GDM1 (cell line): ENCODE data around the gene SPTBN4.
"Not testable (repeated sequence)": the region's sequence is repeated elsewhere in the genome, so short reads cannot be mapped to it uniquely, and the experiment has no call there.

ENCODE experiments used
- DNase-seq: peaks from one replicate; lab custom pipeline; 2025; lab: John Stamatoyannopoulos, UW

The SPTBN4 gene

DNA sequence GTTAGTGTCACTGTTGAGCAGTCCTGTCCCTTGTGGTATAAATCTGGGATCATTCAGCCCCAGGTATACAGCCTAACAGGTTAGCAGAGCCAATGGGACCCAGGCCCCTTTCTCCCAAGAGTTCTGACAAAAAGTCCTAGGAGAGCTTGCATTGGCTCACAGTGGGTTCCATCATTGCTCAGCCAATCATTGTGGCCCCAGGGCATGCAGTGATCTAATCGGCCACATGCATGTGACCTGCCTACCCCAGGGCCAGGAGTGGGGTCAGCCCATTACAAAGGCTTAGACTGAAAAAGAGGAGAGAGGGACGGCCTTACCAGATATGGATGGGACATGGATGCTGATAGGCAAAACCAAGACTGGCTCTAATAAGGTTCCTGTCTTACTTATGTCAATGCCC, 41.1 kb downstream of the SPTBN4 start:
- DNase-seq = no peak

DNA sequence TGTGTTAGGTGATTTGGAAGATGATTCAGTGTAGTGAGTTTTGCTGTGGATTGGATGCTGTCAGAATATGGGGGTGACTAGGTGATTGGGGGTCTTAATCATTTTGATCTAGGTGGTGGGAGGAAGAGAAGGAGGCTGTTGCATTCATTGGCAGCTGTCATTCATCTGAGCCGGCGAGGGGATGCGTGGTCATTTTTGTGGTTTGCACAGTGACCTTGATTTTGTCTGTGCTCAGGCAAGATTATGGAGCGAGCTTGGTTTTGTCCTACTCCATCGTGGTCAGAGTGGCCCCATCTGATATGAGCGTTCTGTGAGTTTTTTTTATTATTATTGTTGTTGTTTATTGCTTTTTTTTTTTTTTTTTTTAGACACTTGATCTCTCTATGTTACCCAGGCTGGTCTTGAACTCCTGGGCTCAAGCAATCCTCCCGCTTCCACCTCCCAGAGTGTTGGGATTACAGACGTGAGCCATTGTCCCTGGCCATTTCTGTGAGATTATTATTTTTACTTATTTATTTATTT, 42.0 kb downstream of the SPTBN4 start:
- DNase-seq = no peak

- no peak for DNase-seq
Observed at GRCh38 chr19:40510526-40511115, 43.8 kb downstream of the SPTBN4 start.

DNA sequence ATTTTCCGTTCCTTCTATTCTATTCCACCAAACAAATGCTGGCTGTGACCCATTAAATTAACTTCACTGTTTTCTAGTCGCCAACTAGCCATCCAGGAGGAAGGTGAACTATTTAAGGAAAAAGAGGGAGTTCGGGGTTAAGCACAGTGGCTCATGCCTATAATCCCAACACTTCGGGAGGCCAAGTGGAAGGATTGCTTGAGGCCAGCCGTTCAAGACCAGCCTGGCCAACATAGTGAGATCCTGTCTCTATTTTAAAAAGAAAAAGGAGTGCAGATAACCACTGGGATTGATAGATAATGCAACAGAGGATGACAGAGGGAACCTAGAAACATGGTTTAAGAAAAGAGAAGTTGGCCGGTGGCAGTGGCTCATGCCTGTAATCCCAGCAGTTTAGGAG, 44.7 kb downstream of the SPTBN4 start:
- DNase-seq = no peak

DNA sequence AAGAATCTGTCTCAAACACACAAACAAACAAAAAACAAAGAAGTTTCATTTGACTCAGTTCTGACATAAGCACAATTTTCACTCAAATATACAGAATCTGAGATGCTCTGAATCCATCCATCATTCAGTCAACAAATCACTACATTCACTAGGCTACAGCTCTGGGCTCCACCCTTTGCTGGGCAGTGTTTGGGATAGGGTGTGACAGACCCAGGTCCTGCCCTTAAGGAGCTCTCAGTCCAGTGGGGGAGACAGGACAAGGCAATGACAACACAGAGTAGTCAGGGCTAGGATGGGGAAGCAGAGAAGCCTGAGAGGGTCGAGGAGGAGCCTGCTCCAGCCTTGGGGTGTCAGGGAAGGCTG, 45.3 kb downstream of the SPTBN4 start:
- DNase-seq = no peak

DNA sequence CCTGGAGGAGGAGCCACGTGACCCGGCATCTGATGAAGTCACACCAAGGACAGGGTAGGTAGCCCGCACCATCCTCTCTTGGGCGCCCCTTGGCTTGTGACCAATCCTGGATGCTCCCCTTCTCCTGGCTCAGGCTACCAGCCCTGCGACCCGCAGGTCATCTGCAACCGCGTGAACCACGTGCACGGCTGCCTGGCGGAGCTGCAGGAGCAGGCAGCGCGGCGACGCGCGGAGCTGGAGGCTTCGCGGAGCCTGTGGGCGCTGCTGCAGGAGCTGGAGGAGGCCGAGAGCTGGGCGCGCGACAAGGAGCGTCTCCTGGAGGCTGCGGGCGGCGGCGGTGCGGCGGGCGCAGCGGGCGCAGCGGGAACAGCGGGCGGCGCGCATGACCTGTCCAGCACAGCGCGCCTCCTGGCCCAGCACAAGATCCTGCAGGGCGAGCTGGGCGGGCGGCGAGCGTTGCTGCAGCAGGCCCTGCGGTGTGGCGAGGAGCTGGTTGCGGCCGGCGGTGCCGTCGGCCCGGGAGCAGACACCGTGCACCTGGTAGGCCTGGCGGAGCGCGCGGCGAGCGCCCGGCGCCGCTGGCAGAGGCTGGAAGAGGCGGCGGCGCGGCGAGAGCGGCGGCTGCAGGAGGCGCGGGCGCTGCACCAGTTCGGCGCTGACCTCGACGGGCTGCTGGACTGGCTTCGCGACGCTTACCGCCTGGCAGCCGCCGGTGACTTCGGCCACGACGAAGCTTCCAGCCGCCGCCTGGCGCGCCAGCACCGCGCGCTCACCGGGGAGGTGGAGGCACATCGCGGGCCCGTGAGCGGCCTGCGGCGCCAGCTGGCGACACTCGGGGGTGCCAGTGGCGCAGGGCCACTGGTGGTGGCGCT, 45.9 kb downstream of the SPTBN4 start:
- DNase-seq = no peak

- DNase-seq = no peak
Observed at GRCh38 chr19:40513345-40513678, 46.5 kb downstream of the SPTBN4 start.

- DNase-seq = no peak
Observed at GRCh38 chr19:40513741-40514315, 47.0 kb downstream of the SPTBN4 start.

DNA sequence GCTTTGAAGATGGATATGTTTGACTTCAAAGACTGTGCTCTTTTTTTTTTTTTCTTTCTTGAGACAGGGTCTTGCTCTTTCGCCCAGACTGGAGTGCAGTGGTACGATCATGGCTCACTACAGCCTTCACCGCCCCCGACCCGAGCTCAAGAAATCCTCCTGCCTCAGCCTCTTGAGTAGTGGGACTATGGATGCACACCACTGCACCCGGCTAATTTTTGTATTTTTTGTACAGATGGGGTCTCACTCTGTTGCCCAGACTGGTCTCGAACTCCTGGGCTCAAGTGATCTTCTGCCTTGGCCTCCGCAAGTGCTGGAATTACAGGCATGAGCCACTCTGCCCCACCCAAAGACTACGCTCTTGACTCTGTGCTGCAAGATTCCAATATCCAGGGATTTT, 50.4 kb downstream of the SPTBN4 start:
- no peak for DNase-seq

DNA sequence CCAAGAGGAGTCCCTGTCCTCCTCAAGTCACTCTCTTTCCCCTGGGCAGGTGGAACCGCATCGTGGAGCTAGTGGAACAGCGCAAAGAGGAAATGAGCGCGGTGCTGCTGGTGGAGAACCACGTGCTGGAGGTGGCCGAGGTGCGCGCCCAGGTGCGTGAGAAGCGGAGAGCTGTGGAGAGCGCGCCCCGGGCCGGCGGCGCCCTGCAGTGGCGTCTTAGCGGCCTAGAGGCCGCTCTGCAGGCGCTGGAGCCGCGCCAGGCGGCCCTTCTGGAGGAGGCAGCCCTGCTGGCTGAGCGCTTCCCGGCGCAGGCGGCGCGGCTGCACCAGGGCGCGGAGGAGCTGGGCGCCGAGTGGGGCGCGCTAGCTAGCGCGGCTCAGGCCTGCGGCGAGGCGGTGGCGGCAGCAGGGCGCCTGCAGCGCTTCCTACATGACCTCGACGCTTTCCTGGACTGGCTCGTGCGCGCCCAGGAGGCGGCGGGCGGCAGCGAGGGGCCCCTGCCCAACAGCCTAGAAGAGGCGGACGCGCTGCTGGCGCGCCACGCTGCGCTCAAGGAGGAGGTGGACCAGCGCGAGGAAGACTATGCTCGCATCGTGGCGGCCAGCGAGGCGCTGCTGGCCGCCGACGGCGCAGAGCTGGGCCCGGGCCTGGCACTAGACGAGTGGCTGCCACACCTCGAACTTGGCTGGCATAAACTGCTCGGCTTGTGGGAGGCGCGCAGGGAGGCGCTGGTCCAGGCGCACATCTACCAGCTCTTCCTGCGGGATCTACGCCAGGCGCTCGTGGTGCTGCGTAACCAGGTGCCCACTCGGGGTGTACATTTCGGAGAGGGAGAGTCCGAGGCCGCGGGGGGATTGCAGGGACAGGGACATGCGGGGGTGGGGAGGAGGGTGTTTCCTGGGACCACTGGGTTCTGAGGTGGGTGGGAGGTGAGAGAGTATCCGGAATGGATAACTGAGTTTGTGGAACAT, 52.8 kb downstream of the SPTBN4 start:
- no peak for DNase-seq

- DNase-seq = no peak
Observed at GRCh38 chr19:40521276-40521675, 54.5 kb downstream of the SPTBN4 start.

DNA sequence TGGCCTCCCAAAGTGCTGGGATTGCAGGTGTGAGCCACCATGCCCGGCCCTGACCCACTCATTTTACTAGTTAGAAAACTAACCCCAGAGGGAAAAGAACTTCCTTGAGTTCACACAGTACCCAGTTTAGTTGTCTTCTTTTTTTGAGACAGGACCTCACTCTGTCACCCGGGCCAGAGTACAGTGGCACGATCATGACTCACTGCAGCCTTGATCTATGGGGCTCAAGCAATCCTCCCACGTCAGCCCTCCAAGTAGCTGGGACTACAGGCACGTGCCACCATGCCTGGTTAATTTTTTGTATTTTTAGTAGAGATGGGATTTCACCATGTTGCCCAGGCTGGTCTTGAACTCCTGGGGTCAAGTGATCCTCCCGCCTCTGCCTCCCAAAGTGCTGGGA, 55.1 kb downstream of the SPTBN4 start:
- DNase-seq = not testable (repeated sequence)

DNA sequence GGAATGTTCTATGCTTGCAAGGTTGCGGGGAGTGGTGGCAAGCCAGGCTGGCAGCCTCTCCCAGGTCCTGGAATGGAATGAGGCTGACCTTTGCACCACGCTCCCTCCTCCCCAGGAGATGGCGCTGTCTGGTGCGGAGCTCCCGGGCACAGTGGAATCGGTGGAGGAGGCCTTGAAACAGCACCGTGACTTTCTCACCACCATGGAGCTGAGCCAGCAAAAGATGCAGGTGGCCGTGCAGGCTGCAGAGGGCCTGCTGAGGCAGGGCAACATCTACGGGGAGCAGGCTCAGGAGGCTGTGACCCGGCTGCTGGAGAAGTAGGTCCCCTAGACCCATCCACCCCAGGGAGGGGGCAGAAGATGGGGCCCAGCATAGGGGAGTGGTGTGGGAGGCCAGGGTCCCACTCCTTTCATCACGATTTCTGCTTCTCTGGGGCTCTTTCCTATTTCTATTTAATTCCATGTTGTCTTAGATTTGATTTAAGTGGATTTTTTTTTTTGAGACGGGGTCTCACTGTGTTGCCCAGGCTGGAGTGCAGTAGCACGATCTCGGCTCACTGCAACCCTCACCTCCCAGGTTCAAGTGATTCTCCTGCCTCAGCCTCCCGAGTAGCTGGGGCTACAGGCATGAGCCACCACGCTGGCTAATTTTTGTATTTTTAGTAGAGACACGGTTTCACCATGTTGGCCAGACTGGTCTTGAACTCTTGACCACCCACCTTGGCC, 56.7 kb downstream of the SPTBN4 start:
- DNase-seq = peak; percentile 59

- no peak for DNase-seq
Observed at GRCh38 chr19:40524133-40524549, 57.3 kb downstream of the SPTBN4 start.

- no peak for DNase-seq
Observed at GRCh38 chr19:40524655-40525054, 57.9 kb downstream of the SPTBN4 start.

GRCh38 chr19:40525234-40526051, 58.6 kb downstream of the SPTBN4 start:
- no peak for DNase-seq

DNA sequence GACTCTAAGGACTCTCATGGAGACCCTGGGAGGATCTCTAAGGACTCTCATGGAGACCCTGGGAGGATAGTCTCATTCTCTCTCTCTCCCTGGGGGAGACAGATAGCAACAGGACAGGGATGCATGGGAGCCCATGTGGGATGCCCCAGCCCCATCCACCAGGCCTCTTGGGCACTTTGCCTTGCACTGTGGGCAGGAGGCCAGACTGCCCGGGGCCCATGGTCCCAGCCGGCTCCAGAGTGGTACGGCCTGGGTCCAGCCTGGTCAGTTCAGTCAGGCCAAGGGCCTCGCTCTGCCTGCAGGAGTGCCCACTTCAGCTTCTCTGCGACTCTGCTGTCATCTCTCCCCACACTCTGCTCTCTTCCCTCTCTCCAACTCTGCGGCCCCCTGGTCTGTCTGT, 61.3 kb downstream of the SPTBN4 start:
- no peak for DNase-seq

GRCh38 chr19:40528533-40529092, 61.8 kb downstream of the SPTBN4 start:
- no peak for DNase-seq

DNA sequence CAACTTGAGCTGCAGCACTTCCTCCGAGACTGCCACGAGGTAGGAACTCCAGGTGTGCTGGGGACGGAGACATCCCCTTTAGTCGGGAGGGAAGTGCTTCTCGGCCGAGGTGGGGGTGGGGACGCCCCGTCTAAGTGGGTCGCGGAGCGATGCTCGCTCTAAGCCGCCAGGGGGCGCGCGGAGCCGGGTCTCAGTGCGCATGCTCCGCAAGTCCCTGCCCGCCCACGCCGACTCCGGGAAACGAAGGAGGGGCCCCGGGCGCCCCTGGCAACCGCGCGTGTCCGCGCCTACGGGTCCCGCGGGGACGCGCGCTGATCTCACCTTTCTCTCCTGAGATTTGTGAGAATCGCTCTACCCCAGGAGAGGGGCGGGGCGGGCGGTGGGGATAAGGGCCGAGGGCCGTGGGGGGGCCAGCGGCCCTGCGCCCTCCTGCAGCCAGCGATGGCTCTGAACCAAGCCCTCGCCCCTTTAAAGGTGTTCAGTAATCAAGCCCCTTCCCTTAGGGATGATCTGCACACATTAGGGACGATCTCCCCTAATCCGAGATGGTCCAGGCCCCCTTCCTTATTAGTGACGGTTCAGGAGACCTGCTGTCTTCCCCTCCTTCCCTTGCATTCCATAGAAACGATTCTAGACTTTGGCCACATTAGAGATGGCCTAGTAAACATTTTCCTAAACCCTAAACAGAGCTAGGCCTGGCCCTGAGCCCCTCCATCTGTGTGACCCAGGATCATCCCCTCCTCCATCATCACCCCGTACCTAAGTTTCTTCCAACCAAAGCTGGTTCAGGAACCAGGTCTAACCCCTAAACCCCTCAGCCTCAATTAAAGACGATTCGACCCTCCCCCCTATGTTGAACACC, 62.5 kb downstream of the SPTBN4 start:
- DNase-seq = peak; percentile 68
